C4-2B (cell line): ENCODE data around the gene KNCN.

Experiments
- H3K27ac ChIP-seq: fragments of 450-650 bp; 2 replicates; pipeline ENCODE4 v1.5.1; 2017
- CTCF ChIP-seq: fragments of 450-650 bp; conservative IDR thresholded peaks from 2 replicates; pipeline ENCODE4 v1.5.1; 2017; ENCODE audit warnings: mild to moderate bottlenecking
- ZFX ChIP-seq: fragments of 450-650 bp; IDR thresholded peaks from 2 replicates; pipeline ENCODE4 v1.6.1; 2017

KNCN gene

GRCh38 chr1:46577671-46578070 is 26.2 kb upstream of the KNCN start:
- TF ChIP-seq ZFX (no peak), CTCF (no peak)
- H3K27ac ChIP-seq: no peak overlapping the region

GRCh38 chr1:46576596-46576995 is 25.1 kb upstream of the KNCN start:
- no peak overlapping the region for H3K27ac ChIP-seq
- no peak for TF ChIP-seq ZFX
- no peak for TF ChIP-seq CTCF

GRCh38 chr1:46575778-46576177 is 24.3 kb upstream of the KNCN start:
- H3K27ac ChIP-seq: no peak overlapping the region
- TF ChIP-seq CTCF (no peak), ZFX (no peak)

GRCh38 chr1:46575300-46575699 is 23.9 kb upstream of the KNCN start:
- TF ChIP-seq ZFX (no peak), CTCF (no peak)
- H3K27ac ChIP-seq: no peak overlapping the region

GRCh38 chr1:46571691-46572225 is 20.3 kb upstream of the KNCN start:
- no peak for TF ChIP-seq CTCF
- no peak for TF ChIP-seq ZFX
- H3K27ac ChIP-seq: no peak overlapping the region

GRCh38 chr1:46569884-46570725 is 18.7 kb upstream of the KNCN start:
- no peak overlapping the region for H3K27ac ChIP-seq

More at GRCh38 chr1:46569884-46570725, 18.7 kb upstream of the KNCN start:
- TF ChIP-seq ZFX: no peak
- no peak for TF ChIP-seq CTCF
